Measurements from ENCODE around the gene FN1.

FN1 gene

DNA sequence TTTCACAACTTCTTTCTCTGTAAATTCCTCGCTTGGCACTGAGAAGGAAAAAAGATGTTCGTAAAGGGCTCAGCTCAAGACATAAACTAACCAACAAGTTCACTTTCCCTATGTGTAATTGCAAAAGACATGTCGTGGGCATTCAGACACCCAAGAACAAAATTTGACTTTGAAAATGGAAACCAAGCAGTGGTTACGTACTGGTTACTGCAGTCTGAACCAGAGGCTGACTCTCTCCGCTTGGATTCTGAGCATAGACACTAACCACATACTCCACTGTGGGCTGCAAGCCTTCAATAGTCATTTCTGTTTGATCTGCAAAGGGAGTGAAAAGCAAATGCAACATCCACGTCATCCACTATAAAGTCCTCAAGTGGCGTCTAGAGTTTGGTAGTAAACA lies 53.9 kb downstream of the FN1 start:
- DNase-seq, result no peak

DNA sequence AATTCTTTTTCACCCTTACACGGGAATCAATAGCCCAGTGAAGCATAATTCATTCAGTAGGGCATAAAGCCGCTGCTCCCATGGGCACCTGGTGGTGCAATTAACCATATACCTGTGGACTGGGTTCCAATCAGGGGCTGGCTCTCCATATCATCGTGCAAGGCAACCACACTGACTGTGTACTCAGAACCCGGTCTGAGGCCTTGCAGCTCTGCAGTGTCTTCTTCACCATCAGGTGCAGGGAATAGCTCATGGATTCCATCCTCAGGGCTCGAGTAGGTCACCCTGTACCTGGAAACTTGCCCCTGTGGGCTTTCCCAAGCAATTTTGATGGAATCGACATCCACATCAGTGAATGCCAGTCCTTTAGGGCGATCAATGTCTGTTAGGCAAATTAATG lies 55.2 kb downstream of the FN1 start:
- no peak for DNase-seq

DNA sequence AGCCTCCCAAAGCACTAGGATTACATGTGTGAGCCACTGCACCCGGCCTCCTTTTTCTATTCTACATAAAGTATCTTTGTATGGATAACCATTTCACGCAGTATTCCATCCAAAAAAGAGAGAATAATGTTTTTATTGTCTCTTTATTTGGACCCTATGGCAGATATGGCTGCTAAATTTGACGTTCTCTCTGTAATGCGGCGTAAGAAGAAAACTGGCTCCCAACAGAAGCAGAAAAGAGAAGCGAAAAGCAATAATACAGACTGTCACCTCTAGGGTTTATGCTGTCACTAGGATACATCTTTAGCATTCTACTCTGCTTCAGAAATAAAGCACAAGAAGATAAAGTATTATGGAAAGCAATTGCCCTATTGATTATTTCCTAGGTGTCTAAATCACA lies 55.9 kb downstream of the FN1 start:
- no peak for DNase-seq

DNA sequence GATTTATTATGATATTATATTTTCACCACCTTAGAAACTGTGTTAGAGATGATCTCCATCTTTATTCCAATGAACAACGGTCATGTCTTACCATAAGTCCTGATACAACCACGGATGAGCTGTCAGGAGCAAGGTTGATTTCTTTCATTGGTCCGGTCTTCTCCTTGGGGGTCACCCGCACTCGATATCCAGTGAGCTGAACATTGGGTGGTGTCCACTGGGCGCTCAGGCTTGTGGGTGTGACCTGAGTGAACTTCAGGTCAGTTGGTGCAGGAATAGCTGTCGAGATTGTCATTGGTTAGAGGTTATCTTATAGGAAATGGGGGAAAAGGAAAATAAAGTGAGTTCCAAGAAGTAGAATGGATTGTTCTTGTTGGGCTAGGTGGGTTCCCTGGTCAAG lies 56.8 kb downstream of the FN1 start:
- DNase-seq, result no peak

DNA sequence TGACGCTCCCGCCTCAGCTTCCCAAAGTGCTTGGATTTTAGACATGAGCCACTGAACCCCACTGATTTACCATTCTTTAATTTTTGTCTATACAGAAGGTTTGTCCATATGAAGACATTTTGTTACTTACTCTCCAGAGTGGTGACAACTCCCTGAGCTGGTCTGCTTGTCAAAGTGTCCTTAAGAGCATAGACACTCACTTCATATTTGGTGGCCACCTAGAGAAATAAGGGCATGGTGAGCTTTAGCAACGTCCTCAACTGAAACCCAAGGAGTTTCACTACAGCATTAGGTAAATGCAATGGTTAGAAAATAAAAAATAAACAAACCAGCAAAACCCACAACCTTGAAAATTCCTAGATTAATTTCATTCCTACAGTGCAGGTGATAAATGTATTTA lies 57.8 kb downstream of the FN1 start:
- no peak for DNase-seq

DNA sequence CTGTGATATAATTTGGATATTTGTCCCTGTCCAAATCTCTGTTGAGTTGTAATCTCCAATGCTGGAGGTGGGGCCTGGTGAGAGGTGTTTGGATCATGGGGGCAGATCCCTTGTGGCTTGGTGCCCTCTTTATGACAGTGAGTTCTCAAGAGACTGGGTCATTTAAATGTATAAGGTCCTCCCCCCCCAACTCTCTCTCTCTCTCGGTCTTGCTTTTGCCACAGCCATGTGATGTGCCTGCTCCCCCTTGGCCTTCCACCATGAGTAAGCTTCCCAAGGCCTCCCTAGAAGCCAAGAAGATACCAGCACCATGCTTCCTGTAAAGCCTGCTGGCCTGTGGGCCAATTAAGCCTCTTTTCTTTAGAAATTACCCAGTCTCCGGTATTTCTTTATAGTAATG lies 58.6 kb downstream of the FN1 start:
- no peak for DNase-seq

DNA sequence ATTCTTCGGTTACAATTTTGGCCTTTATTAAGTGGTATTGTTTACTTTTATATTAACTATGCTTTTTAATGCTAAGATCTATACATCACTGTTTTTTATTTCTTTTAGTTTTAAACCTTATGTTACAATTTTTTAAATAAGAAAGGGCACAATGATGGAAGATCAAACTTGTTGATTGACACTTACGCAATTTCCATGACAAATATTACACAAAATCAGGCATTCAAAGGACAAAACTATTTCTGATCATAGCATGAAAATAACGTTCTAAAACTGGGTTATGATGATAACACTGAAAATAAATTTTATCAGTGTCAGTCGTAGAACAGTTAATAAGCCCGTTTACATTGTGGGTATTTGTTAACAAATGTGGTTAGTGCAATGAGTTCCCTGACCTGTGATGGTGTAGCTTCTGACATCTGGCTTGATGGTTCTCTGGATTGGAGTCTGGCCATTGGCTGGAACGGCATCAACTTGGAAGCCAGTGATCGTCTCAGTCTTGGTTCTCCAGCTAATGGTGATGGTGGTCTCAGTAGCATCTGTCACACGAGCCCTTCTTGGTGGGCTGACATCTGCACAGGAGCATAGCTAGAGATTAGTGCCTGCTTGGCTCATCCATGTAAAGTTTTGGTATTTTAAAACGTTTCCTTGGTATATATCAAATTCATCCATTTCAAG lies 59.6 kb downstream of the FN1 start:
- no peak for DNase-seq

DNA sequence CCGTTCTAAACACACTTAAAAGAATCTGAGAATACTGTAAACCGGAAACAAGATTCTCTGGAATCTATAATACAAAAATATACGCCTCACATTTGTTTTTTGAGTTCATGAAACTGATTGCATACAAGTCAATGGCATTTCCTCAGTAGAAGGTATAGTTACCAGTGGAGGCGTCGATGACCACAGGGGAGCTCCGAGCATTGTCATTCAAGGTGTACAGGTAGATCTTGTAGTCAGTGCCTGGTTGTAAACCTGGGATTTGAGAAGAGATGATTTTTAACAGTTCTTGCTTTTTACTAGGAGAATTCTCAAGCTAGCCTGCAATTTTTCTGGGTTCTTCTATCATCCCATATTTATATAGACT lies 60.4 kb downstream of the FN1 start:
- DNase-seq, result no peak

DNA sequence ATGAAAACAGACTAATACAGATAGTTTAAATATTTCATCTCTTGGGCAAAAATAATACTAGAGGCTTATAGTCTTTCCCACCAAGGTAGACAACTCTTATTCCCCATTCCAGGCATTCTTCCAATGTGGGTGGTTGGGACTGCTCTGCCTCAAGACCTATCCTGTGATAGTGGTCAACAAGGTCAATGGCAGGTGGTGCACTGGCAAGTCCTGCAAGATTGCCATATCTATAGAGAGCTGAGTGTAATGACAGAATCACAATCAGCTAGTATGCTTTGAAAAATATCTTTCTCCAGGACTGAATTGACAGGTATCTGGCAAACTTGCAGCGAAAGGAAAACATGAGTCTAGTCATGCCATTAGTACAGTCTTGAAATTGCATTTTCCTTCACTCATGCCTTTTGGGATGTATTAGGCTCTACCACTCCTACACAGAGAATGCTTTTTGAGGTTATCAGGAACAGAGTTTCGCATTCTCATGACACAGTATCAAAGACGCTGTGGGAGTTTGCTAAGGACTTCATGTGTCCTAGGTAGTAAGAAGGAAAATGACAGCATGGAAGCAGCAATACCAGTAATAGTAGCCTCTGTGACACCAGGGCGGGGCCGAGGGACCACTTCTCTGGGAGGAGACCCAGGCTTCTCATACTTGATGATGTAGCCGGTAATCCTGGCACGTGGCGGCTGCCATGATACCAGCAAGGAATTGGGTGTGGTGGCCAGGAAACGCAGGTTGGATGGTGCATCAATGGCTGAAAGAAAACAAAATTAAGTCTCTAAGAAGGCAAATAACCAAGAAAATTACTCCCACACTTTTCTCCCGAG lies 61.0 kb downstream of the FN1 start:
- no peak for DNase-seq

DNA sequence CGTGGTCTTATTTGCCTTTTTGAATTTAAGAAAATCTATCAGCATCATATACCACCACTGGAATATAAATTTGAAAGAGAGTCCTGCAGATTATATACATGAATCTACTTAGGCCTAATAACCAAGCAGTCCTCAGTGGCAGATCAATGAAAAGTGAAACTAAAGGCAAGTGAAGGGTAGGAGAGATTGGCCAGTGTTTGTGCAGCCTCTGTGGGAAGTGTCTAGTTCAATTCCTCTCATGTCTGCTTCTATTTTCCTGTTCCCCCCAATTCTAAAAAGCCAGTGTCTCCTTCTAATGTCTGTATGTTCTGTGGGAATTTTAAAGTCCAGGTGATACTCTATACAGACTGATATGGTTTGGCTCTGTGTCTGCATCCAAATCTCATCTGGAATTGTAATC lies 61.9 kb downstream of the FN1 start:
- DNase-seq, result no peak

DNA sequence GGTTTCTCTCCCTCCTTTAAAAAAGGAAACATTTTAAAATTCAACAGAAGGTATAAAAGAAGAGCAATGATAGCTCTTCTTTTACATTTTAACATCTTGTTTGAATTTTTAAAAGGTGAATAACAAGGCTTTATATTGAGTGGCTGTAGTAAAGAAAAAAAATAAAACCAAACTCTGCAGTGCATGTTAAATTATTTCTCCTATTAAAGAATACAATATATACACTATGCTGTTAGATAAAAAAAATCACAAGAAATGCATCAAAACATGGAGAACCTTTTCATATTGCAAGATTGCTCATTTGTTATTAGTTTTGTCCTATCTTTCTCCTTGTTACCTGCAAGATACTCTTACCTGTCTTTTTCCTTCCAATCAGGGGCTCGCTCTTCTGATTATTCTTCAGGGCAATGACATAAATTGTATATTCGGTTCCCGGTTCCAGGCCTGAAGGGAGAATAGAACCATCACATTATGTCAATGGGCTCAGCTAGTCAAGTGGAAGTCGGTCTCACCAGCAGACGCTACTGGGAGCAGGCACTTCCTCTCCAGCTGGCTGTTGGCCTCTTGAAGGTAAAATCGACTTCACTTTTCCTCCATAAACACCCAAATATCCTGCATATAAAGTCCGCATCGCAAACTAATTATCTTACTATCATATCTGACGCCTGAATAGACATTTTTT lies 62.8 kb downstream of the FN1 start:
- DNase-seq, result no peak

DNA sequence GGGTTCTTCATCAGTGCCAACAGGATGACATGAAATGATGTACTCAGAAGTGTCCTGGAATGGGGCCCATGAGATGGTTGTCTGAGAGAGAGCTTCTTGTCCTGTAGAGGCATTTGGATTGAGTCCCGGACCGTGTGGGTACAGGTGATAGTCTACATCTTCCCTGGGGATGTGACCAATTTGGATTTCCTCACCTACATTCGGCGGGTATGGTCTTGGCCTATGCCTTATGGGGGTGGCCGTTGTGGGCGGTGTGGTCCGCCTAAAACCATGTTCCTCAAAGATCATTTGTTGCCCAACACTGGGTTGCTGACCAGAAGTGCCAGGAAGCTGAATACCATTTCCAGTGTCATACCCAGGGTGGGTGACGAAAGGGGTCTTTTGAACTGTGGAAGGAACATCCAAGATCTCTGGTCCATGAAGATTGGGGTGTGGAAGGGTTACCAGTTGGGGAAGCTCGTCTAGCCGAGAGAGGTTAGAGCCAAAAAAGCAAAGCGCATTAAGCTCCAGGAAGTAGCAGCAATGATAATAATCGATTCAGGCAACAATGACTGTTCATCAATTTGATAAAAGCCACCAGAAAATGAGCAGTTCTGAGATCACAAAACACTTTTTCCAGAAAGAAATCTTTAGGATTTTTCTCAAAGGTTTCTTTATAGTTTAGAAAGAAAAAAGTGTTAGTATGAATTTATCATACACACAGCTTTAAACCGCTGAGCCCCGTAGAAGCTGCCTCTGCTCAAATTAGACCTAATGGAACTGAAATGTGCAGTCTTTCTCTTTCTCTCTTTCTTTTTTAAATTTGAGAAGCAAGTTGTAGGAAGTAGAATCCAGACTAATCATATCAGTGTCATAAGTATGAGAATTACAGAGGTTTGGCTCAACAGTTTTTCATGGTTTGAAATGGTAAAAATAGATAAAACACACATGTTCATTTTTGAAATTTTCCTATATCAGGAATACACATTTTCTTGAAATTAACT lies 63.7 kb downstream of the FN1 start:
- DNase-seq, result no peak

DNA sequence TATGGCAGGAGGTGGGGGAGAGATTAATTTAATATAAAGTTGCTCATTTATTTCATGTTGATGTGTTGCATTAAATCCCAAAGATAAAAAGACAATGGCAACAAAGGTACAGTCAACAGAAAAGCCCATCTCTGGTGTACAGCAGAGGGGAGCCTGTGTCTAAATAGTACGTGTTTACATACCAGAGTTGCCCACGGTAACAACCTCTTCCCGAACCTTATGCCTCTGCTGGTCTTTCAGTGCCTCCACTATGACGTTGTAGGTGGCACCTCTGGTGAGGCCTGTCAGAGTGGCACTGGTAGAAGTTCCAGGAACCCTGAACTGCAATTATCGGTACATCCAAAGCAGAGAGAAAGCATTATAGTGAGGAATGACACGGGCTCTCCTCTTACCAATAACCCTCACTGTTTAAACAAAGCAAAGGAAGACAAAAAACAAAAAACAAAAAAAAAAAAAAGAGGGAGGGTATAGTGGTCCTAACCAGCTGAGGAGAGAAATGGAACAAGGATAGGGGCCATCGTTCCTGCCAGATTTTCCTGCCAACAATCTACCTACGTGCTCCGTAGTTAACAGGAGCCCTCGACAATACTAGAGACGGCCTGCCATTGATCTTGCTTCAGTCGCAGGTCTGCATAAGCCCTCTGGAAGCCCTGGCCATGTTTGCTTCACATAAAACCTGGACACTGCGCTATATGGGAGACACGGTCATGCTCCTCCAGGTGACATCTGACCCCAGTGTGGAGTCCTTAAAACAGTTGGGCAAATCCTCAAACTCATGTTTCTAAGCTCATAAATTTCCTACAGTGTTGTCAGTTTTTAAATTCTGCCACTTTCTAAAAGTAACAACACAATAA lies 65.5 kb downstream of the FN1 start:
- peak; percentile 44 for DNase-seq

DNA sequence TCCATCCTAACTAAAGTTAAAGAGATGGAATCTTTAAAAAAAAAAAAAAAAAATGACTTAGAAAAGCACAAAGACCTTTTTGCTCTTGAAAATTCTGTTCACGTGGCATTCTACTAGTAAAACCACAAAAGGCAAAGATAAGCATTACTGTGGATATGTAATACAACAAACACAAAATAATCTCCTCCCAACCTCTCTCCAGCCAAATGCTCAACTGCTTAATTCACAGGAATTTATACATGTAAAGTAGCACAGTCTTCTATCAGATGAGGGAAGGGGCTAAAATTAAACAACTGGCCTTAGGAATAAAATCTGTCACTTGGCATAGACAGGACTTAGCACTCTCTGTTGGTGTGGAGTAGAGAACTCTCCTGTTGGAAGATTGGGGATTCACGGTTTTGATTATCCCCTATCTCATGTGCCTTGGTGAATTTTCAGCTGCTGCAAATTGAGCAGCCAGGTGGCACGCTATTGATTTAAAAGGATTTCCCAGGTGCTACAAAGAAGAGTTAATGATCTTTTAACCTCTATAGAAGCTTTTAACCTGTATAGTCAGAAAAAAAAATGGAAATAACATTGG lies 66.6 kb downstream of the FN1 start:
- DNase-seq, result peak; percentile 70

DNA sequence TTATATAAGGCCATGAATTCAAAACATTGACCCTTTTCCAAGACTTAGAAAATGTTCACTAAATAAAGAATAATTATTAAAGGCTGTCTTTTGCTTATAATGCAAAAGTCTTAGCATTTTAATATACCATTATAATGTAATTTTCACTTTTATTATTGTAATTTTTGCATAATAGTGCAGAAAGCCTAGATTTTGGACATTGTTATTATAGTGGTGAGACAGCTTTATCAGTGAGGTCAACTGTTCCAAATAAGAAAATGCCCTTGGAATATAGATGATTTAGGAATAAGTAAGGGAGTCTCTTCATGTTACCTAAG lies 67.4 kb downstream of the FN1 start:
- DNase-seq, result no peak

DNA sequence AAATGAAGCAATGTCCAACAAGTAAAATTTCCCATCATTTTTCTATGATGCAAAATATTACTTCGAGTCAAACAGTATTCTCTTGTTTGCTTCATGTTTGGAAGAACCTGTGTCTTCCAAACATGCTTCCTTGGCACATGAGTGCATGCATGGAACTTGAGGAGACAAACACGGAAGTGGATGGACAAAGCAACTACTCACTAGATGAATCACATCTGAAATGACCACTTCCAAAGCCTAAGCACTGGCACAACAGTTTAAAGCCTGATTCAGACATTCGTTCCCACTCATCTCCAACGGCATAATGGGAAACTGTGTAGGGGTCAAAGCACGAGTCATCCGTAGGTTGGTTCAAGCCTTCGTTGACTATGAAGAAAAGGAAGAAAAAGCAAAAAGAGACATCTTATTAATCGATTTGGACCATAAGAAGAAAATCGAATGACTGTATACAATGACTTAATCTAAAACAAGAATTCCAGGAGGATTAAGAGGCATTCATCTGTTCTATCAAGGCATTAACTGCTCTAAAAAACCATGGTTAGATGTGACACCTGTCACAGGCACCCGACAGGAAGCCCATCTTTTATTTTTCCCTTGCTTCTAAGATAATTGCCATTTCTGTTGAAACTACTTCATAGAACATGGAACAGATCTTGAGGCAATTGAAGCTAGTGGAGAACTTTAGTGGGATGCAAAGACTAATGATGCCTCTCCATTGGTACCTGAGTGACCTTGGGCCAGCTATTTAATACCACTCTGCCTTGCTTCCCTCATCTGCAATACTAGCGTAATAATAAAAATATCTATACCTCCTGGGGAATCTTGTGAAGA lies 68.0 kb downstream of the FN1 start:
- DNase-seq, result no peak

DNA sequence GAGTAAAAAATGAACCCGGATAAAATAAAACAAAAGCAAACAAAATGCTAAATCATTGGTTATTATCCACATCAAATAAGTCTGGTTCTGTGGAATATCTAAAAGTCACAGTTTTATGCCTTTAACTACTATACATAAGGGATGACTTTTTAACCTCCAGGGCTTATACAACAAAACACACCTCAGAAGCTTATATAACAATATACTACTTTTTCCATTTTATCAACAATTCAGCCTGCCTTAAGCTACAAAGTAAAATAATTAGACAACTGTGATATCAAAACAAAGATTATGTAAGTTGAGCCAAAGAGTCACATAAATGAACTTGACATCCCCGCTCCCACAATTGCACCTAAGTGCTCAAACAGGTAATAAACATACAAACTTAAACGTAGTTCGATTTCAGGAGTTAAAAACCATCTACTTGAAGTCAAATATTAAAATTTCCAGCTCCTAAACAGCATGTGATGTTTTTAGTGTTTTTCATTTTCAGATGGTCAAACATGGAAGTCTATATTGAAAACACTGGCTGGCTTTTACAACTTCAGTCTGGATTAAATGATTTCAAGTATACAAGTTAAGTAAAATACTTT lies 69.3 kb downstream of the FN1 start:
- no peak for DNase-seq

DNA sequence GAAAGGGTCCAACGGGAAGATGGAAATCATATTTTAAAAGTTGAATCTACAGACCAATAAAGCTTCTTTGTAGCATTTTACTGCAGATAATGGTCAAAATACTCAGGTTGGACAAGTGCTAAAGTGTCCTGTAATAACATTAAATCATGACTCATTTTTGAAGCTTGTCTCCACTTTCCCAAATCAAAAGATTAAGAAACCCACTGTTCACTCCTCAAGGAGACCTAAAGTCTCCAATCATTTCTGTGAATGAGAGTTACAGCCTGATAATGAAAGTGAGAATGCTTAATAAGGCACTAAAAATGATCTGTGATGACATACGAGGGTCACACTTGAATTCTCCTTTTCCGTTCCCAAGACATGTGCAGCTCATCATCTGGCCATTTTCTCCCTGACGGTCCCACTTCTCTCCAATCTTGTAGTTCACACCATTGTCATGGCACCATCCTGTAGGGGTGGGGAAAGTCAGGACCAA lies 70.6 kb downstream of the FN1 start:
- no peak for DNase-seq

DNA sequence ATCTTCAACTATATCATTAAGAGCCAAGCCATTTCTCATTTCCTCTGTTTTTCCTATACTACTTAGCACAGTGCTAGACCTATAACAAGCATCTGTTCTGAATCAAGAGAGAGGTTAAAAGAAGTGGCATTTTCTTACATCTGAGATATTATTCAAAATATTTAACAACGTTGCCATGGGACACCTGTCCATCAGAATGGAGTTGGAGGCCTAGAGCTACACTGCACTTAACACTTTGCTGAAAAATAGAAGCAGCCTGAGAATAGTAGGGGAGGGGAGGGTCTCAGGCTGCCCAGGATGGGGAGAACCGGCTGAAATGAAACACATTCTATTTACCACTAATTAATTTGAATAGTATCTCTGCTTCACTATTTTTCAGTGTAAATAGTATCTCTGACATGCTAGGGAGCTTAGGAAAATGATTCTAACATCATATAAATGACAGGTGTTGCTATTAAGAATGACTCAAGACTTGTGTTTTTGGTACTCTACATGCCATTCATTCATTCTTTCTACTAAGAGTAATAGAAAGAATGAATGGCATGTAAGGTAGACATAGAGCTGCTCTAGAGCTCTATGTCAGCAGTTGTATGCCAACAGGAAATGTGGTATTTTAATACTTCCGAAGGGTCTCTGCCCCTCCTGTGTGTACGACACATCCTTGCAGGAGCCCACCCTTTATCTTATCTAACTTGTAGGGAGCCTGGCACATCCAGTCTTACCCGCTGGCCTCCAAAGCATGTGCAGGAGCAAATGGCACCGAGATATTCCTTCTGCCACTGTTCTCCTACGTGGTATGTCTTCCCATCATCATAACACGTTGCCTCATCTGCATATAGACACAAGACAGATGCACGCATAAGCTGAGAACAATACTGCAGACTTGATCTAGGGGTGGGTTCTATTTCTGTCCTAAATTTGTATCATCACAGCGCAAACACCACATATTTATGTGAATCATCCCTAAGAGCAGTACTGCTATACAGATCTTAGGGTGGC lies 71.4 kb downstream of the FN1 start:
- DNase-seq, result no peak
